ENCODE results near the gene ASB7.

GRCh38 chr15:100690032-100690794 is 87.8 kb downstream of the ASB7 start:
- TF ChIP-seq POLR2A (IDR thresholded peaks at IDR 0.05) (no peak), CTCF (IDR thresholded peaks at IDR 0.05) (no peak)

Measured in Peyer's patch (tissue), 4 donors.